NOMO-1 treated with DMSO at 0.1 percent for 48 hours (cell line): ENCODE measurements around the gene ERMARD.

Source experiments
- DNase-seq: peaks from one replicate; lab custom pipeline; 2025; ENCODE audit not compliant: unreplicated experiment; lab: John Stamatoyannopoulos, UW

Gene ERMARD

DNA sequence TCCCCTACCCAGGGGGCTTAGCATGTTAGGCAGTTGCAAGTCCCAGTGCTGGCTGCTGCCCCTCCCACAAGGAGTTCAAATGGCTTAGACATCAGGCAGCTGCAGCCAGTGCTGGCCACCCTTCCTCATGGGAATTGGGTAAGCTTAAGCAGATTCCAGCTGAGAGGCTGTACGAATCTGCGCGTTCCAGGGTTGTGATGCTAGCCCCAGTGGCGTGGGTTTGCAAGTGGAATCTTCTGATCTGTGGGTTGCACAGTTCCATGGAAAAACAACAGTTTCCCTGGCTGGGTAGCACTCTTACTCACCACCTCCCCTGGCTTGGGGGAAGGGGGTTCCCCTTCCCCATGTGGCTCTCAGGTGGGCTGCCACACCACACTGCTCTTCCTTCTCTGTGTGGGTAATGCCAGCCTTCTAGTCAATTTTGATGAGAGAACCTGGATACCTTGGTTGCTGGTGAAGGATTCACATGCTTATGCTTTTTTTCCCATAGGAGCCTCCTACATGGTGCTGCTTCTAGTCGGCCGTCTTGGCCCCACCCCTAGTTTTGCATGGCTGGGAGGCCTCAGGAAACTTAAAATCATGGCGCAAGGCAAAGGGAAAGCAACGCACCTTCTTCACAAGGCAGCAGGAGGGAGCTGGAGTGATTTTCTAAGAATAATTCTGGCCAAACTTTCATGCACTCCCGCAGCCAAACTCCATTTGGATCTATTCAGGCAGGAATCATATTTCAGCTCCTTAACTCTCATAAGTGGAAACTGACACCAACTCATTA, 13.0 kb upstream of the ERMARD start:
- DNase-seq, result no peak

DNA sequence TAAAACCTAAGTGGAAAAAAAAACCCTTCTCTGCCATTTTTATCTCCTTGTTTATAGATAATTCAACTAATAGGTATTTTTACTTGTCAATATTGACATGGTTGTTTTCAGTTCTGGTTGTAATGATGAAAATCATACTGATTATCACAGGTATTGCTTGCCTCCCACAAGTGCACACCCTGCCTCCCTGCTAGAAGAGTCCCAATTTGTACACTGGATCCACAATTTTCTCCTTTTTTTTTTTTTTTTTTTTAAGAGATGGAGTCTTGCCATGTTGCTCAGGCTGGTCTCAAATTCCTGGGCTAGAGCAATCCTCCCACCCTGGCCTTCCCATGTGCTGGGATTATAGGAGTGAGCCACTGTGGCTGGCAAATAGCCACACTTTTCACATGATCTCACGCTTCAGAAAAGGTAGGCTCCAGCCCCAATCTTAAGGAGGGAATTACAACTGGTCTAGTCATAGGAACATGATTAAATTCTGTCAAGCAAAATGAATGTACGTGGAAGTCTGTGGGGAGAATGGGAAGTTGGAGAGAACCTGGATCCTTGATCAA, 12.4 kb upstream of the ERMARD start:
- DNase-seq, result no peak

DNA sequence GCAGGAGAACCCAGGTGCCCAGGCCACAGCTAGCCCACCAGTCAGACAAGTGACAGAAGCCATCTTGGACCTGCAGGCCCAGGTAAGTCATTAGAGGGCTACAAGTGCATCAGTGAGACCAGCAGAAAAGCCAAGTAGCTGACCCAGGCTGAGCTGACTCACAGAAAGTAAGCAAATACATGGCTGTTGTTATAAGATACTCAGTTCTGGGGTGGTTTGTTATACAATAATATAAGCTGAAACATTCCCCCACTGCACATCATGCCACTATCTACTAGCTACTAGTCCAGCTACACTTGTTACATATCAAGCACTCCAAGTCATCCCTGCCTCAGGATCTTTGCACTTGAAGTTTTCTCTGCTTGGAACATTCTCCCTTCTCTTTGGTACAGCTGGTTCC, 10.1 kb upstream of the ERMARD start:
- no peak for DNase-seq

DNA sequence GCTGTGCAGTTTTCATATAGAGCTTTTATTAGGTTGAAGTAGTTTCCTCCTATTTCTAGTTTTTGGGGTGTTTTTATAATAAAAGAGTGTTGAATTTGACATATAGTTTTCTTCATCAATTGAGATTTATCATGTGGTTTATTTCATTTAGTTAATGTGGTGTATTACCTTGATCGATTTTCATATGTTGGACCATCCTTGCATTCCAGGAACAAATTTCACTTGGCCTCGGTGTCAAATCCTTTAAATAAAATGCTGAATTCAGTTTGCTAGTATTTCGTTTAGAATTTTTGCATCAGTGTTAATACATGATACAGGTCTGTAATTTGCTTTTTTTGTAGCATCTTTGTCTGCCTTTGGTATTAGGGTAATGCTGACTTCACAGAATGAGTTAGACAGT, 6.0 kb upstream of the ERMARD start:
- no peak for DNase-seq

DNA sequence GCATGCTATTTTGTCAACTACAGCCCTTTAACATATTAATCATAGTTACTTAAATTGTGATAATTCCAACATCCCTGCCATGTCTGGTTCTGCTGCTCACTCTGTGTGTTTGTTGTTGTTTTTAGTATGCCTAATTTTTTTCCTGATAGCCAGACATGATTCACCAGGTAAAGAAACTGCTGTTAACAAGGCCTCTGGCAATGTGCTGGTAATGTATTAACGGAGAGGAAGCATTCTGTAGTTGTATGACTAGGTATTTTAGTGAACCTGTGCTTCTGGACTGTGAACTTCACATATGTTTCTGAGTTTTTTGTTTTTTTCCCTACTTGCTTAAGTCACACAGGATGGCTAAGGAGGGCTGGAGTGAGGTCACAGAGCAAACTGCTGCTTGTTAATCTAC, 4.9 kb upstream of the ERMARD start:
- DNase-seq, result no peak

GRCh38 chr6:169752074-169752623, 727 bp downstream of the ERMARD start:
- DNase-seq, result no peak

DNA sequence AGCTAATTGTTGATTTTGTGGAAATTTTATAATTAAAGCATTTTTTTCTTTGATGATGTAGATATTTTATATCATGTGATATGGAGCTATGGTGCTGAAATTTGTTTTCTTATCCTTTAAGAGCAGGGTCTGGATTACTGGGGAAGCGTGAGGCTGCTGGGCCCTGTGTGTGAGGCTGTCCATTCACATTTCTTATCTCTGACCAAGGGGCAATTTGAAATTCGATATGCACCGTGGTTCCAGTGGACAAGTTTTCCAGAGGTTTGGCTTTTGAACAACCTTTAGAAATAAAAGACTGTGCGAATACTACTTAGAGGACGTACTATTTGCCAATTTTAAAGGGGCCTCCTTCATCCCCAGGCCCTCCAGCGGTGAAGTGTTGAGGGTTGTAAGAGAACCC, 3.7 kb downstream of the ERMARD start:
- DNase-seq, result no peak

GRCh38 chr6:169763308-169763707, 11.9 kb downstream of the ERMARD start:
- DNase-seq, result no peak

GRCh38 chr6:169763881-169764280, 12.5 kb downstream of the ERMARD start:
- DNase-seq, result no peak

GRCh38 chr6:169765789-169766188, 14.4 kb downstream of the ERMARD start:
- peak; percentile 17 for DNase-seq

- no peak for DNase-seq
Observed at GRCh38 chr6:169766232-169766631, 14.8 kb downstream of the ERMARD start.

DNA sequence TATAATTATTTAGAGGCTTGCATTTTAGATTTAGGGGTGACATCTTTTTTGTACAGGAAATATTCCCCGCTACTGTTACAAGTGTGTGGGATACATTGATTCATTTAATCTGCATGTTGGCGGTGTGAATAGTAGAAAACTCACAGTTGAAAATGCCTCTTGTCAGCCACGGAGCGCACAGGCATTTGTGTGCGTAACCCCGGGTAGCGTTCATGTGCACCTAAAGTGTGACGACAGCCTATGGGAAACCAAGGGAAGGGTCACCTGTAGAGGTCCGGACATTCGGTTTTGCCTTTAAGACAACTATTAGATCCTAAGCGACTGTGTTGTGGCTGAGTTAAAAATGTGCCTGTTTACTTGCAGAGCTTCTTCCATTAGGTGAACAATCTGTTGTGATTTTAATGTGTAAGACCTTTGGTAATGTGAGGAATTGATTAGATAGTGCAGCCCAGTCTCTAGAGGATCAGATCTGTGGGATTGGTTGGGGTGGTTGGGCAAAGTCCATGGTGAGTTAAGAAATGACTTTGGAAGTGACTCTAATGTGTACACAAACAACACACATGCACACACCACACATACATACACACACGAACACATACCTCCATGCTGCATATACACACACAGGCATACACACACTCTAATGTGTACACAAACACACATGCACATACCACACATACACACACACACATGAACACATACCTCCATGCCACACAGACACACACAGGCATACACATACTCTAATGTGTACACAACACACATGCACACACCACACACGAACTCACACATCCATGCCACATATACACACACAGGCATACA, 15.7 kb downstream of the ERMARD start:
- DNase-seq, result no peak

GRCh38 chr6:169774347-169774746, 22.9 kb downstream of the ERMARD start:
- no peak for DNase-seq

GRCh38 chr6:169775321-169775720, 23.9 kb downstream of the ERMARD start:
- DNase-seq, result no peak

DNA sequence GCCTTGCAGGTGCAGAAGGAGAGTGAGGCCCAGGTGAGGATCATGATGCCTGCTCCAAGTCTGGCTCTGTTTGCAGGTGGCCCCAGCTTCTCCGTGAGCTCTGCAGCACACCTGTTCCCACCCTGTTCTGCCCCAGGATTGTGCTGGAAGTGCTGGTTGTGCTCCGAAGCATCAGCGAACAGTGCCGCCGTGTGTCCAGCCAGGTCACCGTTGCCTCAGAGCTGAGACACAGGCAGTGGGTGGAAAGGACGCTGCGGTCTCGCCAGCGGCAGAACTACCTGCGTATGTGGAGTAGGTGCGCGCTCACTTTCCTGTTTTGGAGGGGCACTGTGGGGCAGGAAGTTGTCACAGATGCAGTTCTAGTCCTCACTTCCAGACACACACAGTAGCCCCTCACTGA, 25.0 kb downstream of the ERMARD start:
- no peak for DNase-seq

DNA sequence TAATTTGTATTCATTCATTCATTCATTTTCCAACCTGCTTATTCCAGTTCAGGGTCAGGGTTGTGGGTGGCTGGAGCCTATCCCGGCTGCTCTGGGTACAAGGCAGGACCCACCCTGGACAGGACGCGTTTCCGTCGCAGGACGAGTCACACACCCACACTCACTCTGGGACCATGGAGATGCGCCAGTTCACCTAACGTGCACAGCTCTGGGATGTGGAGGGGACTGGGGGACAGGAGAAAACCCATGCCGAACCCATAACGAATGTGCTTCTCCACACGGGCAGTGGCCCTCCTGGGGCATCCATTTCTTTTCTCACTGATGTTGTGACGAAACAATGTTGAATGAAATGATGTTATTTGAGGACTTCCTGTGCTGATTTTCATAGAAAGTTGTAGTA, 26.5 kb downstream of the ERMARD start:
- no peak for DNase-seq

DNA sequence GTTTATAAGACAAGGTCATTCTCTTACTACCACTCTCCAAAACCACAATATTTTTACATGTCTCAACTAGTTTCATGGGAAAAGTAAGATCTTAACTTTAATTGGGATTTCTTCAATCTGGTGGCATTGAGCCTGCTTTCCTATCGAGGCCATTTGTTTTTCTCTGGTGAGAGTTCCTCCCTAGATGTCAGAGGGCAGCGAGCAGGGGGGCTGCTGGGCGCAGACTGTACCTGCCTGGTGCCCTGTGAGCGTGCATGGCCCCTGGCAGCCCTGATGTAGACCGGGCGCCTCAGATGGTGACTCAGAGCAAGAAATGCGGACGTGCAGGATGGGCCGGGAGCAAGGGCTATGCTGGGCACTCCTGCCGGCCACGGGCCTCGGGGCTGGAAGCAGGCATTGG, 27.2 kb downstream of the ERMARD start:
- DNase-seq, result no peak

DNA sequence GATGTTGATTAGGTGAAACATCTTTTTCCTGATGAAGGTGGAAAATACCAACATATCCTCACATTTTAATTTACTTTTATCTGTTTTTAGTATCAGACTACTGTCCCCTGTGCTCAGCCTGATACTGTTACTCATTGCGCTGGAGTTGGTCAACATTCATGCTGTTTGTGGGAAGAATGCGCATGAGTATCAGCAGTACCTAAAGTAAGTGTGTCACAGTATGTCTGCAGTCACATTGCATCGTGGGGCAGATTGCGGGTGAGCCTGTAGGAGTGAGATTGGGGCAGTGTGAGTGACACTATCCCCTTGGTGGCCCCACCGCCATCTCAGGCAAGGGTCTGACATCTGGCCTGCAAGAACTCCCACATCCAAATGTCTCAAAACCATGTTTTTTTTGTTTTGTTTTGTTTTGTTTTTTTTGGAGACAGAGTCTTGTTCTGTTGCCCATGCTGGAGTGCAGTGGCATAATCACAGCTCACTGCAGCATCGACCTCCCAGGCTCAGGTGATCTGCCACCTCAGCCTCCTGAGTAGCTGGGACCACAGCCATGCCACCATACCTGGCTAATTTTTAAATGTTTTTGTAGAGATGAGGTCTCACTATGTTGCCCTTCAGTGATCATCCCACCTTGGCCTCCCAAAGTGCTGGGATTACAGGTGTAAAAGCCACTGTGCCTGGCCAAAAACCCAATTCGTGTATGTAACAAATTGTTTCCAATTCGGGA, 27.8 kb downstream of the ERMARD start:
- no peak for DNase-seq

DNA sequence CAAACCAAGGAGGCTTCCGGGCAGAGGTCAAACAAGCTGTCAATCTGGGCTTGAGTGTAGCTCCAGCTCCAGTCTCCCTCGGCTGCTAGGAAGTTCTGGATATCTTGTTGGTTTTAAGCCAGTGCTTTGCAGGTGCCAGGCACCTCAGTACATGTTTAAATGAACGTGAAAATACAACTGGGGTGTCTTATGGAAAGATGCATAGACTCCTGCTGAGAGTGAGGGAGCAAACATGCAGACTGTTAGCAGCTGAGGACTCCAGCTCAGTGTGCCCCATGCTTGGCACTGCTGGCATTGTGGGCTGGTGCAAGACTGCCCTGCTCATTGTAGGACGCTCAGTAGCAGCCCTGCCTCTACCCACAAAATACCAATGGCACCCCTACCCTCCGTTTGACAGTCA, 28.5 kb downstream of the ERMARD start:
- DNase-seq, result no peak

GRCh38 chr6:169780571-169781091, 29.2 kb downstream of the ERMARD start:
- no peak for DNase-seq

DNA sequence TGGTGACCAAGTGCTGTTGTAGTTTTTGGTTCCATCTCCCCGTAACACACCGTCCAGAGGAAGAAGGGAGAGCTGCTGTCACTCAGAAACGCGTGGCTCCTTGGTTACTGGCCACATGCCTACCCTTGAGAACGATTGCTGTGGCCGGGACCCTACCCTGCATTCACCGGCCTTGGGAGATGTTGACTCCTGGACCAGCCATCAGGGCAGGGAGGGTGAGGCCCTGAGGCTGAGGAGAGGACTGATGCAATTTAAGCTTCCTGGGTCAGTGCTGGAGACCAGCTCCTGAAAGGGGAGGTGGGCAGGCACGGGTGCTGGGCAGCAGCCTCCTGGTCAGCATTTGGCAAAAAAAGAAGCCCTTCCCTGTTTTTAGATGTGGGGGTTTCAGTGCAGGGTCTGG, 31.5 kb downstream of the ERMARD start:
- no peak for DNase-seq
